H54 (cell line): ENCODE results near the gene SMG6.

ENCODE experiments used
- DNase-seq: peaks from one replicate; pipeline ENCODE4 v3.0.0; 2011; ENCODE audit warnings: low spot score, mixed read lengths; ENCODE audit not compliant: insufficient read length
- FAIRE-seq: peaks from 3 replicates; lab custom pipeline; 2011; peaks lifted over from hg19 to GRCh38; lab: Jason Lieb, UNC
- POLR2A ChIP-seq: IDR thresholded peaks from 2 replicates; pipeline ENCODE4 v1.6.1; 2011; ENCODE audit warnings: low read depth, mild to moderate bottlenecking, low read length

The SMG6 gene

DNA sequence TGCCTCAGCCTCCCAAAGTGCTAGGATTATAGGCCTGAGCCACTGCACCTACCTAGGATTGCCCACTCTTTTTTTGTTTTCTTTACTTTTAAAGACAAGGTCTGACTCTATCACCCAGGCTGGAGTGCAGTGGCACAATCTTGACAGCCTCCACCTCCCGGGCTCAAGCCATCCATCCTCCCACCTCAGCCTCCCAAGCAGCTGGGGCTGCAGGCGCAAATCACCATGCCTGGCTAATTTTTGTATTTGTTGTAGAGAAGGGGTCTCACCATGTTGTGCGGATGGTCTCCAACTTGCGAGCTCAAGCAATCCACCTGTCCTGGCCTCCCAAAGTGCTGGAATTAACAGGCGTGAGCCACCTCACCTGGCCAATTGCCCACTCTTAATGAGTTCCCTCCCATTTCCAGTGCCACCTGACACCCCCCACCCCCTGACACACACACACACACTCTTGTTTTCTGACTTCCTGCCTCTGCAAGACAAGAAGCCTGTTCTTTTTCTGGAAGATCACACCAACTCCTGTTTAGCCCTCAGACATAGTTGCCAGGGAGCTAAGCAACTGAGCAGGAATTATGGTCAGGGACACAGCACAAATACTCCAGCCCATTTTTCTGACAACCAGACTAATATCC lies 259.2 kb downstream of the SMG6 start:
- DNase-seq: no peak
- FAIRE-seq: no peak

DNA sequence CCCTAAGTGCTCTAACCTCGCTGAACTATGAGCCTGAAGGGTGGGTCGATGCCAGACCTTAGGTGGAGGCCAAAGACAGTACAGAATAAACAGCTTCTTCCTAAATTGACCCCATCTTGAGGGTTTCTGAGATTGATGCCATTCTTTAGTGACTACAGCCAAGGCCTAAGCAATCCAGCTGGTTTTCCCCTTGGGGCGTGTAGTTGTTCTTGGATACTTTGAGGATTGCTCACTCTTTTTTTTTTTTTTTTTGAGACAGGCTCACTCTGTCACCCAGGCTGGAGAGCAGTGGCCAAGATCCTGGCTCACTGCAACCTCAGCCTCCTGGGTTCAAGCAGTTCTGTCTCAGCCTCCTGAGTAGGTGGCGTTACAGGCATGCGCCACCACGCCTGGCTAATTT lies 259.8 kb downstream of the SMG6 start:
- no peak for FAIRE-seq
- peak; percentile 86 for DNase-seq
- no peak for TF ChIP-seq POLR2A

More for the DNA sequence above, 259.2 kb downstream of the SMG6 start:
- no peak for TF ChIP-seq POLR2A

DNA sequence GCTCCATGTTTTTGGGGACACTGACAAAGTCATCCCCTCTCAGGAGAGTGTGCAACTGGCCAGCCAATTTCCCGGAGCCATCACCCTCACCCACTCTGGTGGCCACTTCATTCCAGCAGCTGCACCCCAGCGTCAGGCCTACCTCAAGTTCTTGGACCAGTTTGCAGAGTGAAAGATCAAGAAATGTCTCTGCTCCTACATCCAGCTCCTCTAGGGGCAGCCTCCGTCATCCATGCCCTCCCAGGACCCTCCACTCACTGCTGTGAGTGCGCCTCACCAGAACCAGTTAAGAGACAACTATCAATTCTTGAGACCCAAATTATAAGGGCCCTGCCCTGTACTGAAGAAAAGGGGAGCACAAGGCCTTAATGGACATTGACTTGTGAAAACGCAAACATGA lies 260.7 kb downstream of the SMG6 start:
- DNase-seq: no peak
- TF ChIP-seq POLR2A: no peak
- no peak for FAIRE-seq

DNA sequence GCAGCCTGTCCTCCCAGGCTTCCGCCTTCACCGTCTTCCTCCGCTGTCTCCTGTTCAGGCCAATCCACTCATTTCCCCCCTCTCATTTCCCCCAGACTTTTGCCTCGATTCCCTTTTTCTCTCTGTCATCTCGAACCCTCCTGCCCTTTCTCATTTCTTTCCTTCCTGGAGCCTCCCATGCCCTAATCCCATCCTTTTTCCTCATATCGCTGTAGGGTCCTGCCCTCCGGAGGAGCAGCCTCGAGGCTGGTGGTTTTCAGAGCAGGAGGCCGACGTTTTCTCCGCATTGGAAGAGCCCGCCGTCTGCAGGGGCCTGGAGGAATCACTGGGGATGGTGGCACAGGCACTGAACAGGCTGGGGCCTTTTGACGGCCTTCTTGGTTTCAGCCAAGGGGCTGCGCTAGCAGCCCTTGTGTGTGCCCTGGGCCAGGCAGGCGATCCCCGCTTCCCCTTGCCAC lies 261.2 kb downstream of the SMG6 start:
- TF ChIP-seq POLR2A: no peak
- DNase-seq (no peak), FAIRE-seq (no peak)

DNA sequence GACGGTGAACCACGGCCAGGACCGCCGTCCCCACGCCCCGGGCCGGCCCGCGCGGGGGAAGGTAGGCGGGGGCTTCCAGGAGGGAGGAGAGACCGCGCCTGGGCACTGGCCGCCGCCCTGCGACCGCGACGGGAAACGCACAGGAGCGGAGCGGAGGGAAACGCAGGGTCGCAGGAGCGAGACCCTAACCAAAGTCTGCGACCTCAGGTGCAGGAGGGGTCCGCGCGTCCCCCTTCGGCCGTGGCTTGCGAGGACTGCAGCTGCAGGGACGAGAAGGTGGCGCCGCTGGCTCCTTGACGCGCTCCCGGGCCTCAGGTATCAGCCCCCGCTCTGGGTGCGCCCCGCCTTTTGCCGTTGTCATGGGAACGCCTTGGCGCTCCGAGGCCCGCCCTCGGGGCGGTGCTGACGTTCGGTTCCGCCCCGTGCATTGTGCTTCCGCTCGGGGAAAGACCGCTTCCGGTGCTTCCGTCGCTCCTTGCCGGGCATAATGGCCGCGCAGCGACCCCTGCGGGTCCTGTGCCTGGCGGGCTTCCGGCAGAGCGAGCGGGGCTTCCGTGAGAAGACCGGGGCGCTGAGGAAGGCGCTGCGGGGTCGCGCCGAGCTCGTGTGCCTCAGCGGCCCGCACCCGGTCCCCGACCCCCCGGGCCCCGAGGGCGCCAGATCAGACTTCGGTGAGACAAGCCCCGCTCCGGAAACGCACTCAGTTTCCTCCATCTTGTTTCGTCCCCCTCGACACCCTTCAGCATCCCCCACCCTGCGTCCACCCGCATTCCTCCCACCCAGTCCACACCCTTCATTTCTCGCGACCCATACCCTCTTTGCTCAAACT lies 261.8 kb downstream of the SMG6 start, which contains the start of gene OVCA2:
TSS of gene OVCA2 (plus strand) at position 462 of the 829 bp plus-strand sequence. CDS start at position 488, 26 bp downstream.
- peak; percentile 42 for TF ChIP-seq POLR2A
- FAIRE-seq: no peak
- DNase-seq: peak; percentile 87

DNA sequence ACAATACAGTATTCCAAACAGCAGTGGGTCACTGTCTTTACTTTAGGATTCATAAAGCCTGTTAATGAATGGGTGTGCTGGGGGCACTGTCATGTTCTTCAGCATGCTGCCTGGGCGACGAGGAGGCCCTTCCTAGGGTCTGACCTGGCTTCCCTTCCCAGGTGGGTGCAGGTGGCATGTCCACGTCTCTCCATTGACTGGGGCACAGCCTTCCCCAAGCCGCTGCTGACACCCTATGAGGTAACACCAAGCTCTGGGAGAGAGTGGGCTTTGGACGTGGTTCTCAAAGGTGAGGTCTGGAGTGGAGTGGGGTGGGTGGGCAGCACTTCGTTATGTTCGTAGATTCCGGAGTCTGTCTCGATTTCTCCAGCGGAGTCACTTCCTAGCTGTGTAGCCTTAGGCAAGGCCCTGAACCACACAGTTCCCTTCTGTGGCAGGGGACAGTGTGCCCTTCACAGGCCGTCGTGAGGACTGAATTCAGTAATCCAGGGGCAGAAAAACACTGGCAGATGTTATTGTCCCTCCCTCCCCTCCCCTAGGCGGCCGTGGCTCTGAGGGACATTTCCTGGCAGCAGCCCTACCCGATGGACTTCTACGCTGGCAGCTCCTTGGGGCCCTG lies 262.5 kb downstream of the SMG6 start:
- DNase-seq (no peak), FAIRE-seq (no peak)
- TF ChIP-seq POLR2A: no peak

DNA sequence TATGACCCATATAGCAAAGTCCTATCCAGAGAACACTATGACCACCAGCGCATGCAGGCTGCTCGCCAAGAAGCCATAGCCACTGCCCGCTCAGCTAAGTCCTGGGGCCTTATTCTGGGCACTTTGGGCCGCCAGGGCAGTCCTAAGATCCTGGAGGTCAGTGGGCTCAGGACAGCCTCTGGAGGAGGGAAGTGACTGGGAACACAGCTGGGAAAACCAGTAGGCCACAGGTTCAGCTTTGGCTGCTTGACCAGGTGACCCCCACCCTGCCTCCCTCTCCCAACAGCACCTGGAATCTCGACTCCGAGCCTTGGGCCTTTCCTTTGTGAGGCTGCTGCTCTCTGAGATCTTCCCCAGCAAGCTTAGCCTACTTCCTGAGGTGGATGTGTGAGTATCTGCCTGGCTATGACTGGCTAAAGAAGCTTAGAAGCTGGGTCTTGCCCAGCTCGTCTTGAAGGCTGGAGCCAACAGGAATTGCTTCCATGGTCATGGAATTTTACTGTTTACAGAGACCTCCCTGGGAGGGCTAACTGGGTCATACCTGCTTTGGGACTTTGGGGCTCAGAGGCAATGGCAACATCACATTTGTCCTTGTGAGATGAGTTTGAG lies 263.3 kb downstream of the SMG6 start:
- DNase-seq (no peak), FAIRE-seq (no peak)
- TF ChIP-seq POLR2A: no peak

DNA sequence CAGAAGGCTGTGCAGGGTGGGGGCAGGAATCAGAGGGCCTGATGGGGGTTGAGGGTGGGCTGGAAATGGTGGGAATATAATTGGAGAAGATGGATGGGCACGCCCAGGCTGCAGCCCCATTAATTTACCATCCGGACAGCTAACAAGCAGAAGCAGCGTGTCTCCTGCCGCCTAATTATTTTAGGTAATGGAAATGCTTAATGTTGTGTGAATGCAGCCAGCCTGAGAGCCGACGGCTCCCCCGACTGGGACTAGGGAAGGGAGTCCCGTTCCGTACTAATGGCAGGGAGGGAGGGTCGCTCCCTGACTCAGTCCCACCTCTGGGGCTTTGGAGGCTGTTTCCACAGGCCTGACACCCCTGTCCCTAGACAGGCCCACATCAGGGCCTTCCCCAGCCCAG lies 266.4 kb downstream of the SMG6 start:
- DNase-seq: no peak
- no peak for TF ChIP-seq POLR2A
- no peak for FAIRE-seq

DNA sequence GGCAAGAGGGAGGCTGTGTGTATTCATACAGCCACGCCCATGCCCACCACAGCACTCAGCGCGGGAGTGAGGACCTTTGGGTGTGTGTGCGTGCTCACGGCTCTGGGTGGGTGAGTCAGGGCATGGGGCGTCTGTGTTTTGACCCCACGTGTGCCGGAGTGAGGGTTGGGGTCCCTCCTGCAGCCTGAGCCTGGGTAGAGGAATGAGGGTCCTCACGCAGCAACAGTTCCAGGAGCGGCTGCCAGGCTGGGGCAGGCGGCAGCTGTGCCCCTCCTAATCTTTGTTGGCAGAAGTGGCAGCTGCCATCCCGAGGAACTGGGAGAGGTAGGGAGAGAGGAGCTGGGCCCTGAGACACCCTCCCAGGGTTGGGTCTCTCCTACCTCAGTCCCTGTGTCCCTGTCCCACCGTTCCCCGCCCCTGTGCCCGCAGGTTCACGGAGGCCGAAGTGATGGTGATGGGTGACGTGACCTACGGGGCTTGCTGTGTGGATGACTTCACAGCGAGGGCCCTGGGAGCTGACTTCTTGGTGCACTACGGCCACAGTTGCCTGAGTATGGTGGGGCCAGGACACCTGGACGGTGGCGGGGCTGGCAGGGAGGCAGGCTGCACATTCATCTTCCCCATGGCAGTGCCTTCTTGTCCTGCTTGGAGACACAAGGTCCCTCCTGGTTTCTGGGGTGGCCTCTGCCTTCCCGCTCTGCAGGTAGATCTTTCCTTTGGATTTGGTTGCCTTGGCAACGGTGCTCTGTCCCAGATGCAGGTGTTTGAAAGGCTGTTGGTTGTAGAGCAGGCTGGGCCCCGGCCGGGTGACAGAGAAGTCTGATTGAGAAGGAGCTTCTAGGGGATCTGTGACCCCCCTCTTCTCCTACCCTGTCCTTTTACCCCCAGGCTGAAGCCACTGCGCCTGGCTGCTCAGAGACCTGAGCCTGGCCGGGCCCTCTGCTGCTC lies 267.8 kb downstream of the SMG6 start:
- FAIRE-seq: no peak
- no peak for TF ChIP-seq POLR2A

DNA sequence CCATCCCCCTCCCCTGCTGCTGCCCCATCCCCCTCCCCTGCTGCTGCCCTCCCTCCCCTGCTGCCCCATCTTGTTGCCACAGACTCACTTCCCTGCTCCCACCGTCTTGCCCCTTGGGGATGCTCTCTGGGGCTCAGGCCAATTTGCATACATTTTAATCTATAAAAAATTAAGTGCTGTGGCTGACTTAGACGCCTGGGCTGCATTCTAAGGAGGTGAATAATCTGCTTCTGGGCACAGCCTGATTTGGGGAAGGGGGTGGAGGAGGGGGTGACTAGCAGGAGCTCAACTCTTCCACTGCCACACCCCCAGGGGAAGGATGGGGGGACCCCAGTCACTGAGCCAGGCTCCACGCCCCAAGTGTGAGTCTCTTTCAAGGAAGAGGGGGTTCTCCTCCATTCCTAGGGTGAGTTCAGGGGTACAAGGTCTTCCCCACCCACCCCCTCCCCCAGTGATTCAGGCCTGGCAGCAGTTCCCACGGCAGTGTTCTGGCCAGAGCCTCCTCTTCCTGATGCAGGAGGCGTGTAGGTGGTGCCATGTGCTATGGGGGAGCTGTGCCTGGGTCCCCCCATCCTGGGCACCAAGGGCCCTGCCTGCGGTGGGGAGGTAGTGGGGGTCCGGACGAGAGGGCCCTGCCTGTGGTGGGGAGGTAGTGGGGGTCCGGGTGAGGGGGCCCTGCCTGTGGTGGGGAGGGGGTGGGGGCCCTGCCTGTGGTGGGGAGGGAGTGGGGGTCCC lies 268.6 kb downstream of the SMG6 start:
- FAIRE-seq (no peak), DNase-seq (no peak)
- no peak for TF ChIP-seq POLR2A

More for the DNA sequence above, 267.8 kb downstream of the SMG6 start:
- no peak for DNase-seq

DNA sequence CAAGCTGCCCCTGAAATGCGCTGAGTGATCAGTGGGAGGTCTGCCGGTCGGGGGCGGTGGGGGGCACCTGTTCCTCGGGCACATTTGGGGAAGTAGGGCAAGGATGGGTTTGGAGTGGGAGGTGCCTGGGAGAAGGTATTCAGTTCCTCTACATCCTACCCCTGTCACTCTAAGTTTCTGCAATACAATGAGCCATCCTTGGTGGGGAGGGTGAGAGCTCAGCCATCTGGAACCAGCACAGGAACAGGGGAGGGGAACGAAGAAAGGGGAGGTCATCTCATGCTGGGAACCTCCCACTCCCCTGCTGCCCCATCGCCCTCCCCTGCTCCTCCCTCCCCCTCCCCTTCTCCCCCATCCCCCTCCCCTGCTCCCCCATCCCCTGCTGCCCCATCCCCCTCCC lies 269.4 kb downstream of the SMG6 start:
- no peak for TF ChIP-seq POLR2A
- FAIRE-seq (no peak), DNase-seq (no peak)

DNA sequence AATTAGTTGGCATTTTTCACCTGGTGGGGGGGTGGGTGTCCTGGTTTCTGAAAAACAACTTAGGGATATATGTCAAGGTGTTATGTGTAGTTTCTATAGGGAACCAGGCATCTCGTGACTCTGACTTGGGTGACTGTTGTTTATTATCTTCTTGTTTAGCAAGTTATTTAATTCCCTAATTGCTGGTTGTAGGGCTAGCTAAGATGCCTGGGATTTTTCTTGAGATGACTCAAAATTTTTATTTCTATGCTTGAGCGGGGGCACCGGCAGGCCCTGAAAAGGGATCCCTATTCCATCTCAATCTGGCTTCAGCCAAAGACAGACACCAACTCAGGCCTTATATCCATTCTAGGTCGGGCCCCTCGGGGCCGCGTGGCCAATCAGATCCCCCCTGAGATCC lies 270.4 kb downstream of the SMG6 start:
- FAIRE-seq (no peak), DNase-seq (no peak)
- TF ChIP-seq POLR2A: no peak
